AG10803 (cell line): ENCODE measurements around the gene WFS1.

Experiments used
- DNase-seq: peaks from one replicate; pipeline ENCODE4 v3.0.0; 2010; ENCODE audit warnings: low read depth
- H3K4me3 ChIP-seq: 2 replicates; pipeline ENCODE4 v1.5.1; 2011; ENCODE audit warnings: mild to moderate bottlenecking, low read length, control low read depth
- CTCF ChIP-seq: conservative IDR thresholded peaks from 2 replicates; pipeline ENCODE4 v1.5.1; 2011; ENCODE audit warnings: mild to moderate bottlenecking, low read length, control low read depth, inconsistent platforms

The WFS1 gene

GRCh38 chr4:6236816-6237390 is 32.7 kb upstream of the WFS1 start:
- no peak for TF ChIP-seq CTCF
- H3K4me3 ChIP-seq, result no peak overlapping the region
- DNase-seq, result no peak

- DNase-seq, result no peak
- no peak overlapping the region for H3K4me3 ChIP-seq
- no peak for TF ChIP-seq CTCF
Observed at GRCh38 chr4:6239486-6239885, 30.2 kb upstream of the WFS1 start.

- DNase-seq, result no peak
- no peak overlapping the region for H3K4me3 ChIP-seq
- no peak for TF ChIP-seq CTCF
Observed at GRCh38 chr4:6239968-6240367, 29.7 kb upstream of the WFS1 start.

GRCh38 chr4:6241062-6241845 is 28.4 kb upstream of the WFS1 start:
- no peak overlapping the region for H3K4me3 ChIP-seq
- TF ChIP-seq CTCF, result no peak
- DNase-seq, result no peak

- TF ChIP-seq CTCF, result no peak
- H3K4me3 ChIP-seq, result no peak overlapping the region
- no peak for DNase-seq
Observed at GRCh38 chr4:6242271-6243029, 27.2 kb upstream of the WFS1 start.

GRCh38 chr4:6245246-6246169 is 24.1 kb upstream of the WFS1 start:
- H3K4me3 ChIP-seq, result no peak overlapping the region
- no peak for DNase-seq

More at GRCh38 chr4:6245246-6246169, 24.1 kb upstream of the WFS1 start:
- no peak for TF ChIP-seq CTCF
